IMR-90 (cell line): ENCODE measurements around the gene ALKBH2. TPM values are rescaled to one million over a fixed set of nuclear protein-coding genes. Genes with fewer than 3 reads are reported as not detected.

Experiments used
- ATAC-seq: fragments of 200-7000 bp; cut with Tn5 transposase; 2 replicates; pipeline ENCODE4 v1.9.1; 2020; ENCODE audit warnings: low read depth, mild to moderate bottlenecking, moderate library complexity
- BruUV-seq: library from RNA; stranded (reverse); fragments of 400-500 nt; replicated peaks from 2 replicates; lab custom pipeline; 2021; lab: Mats Ljungman, UMichigan
- CTCF ChIA-PET: fragments of 300-600 bp; formaldehyde crosslinking; extraction: SDS; loops from one replicate; lab custom pipeline; 2021; ENCODE audit warnings: antibody characterized with exemption; lab: Yijun Ruan, JAX
- POLR2A ChIA-PET: fragments of 300-600 bp; sonication (Branson Sonifier 250); formaldehyde crosslinking; loops from one replicate; lab custom pipeline; 2022; ENCODE audit warnings: antibody characterized with exemption; ENCODE audit not compliant: unreplicated experiment; lab: Charles Lee
- DNase-seq: peaks from one replicate; pipeline ENCODE4 v3.0.0; 2013
- H2AFZ ChIP-seq: replicated peaks from 2 replicates; pipeline ENCODE3; 2013; ENCODE audit warnings: low read length, mild to moderate bottlenecking; ENCODE audit not compliant: poor library complexity
- H2AK5ac ChIP-seq: 2 replicates; pipeline ENCODE4 v1.6.1; 2013; ENCODE audit warnings: low read depth, low read length, inconsistent platforms
- H2AK9ac ChIP-seq: replicated peaks from 2 replicates; pipeline ENCODE3; 2013; ENCODE audit warnings: mild to moderate bottlenecking, low read depth, low read length, moderate library complexity; ENCODE audit not compliant: poor library complexity
- H2BK120ac ChIP-seq: 2 replicates; pipeline ENCODE4 v1.6.1; 2013; ENCODE audit warnings: low read depth, low read length, inconsistent platforms
- H2BK15ac ChIP-seq: 3 replicates; pipeline ENCODE4 v1.6.1; 2013; ENCODE audit warnings: low read depth, low read length, inconsistent platforms
- H2BK20ac ChIP-seq: 2 replicates; pipeline ENCODE4 v1.6.1; 2013; ENCODE audit warnings: low read depth, mild to moderate bottlenecking, inconsistent platforms, low read length, moderate library complexity
- H2BK5ac ChIP-seq: 2 replicates; pipeline ENCODE4 v1.6.1; 2013; ENCODE audit warnings: mild to moderate bottlenecking, low read depth, low read length, inconsistent platforms; ENCODE audit not compliant: poor library complexity, severe bottlenecking
- H3K14ac ChIP-seq: replicated peaks from 2 replicates; pipeline ENCODE4 v1.6.1; 2013; ENCODE audit warnings: low read depth, low read length, inconsistent platforms
- H3K18ac ChIP-seq: 2 replicates; pipeline ENCODE4 v1.6.1; 2013; ENCODE audit warnings: low read depth, low read length, control low read depth
- H3K23ac ChIP-seq: 2 replicates; pipeline ENCODE4 v1.6.1; 2013; ENCODE audit warnings: low read depth, low read length, inconsistent platforms
- H3K27ac ChIP-seq: 2 replicates; pipeline ENCODE4 v1.5.1; 2013; ENCODE audit warnings: mild to moderate bottlenecking, control low read depth, low read length; ENCODE audit not compliant: insufficient read depth
- H3K27me3 ChIP-seq: 2 replicates; pipeline ENCODE4 v1.6.1; 2013; ENCODE audit warnings: low read length; ENCODE audit not compliant: control insufficient read depth, insufficient read depth
- H3K36me3 ChIP-seq: 2 replicates; pipeline ENCODE4 v1.6.1; 2013; ENCODE audit warnings: low read length, mixed read lengths; ENCODE audit not compliant: control insufficient read depth, insufficient read depth
- H3K4ac ChIP-seq: 2 replicates; pipeline ENCODE4 v1.6.1; 2013; ENCODE audit warnings: low read depth, low read length, inconsistent platforms
- H3K4me1 ChIP-seq: 2 replicates; pipeline ENCODE4 v1.6.1; 2013; ENCODE audit warnings: low read length, mixed read lengths; ENCODE audit not compliant: control insufficient read depth, insufficient read depth
- H3K4me2 ChIP-seq: 2 replicates; pipeline ENCODE4 v1.6.1; 2013; ENCODE audit warnings: low read depth, mild to moderate bottlenecking, control low read depth, low read length, moderate library complexity
- H3K4me3 ChIP-seq: 2 replicates; pipeline ENCODE4 v1.5.1; 2013; ENCODE audit warnings: low read depth, mild to moderate bottlenecking, control low read depth, low read length, moderate library complexity; ENCODE audit not compliant: insufficient read depth
- H3K56ac ChIP-seq: 2 replicates; pipeline ENCODE4 v1.6.1; 2013; ENCODE audit warnings: low read length, inconsistent platforms; ENCODE audit not compliant: insufficient read depth; ENCODE audit errors: extremely low read depth
- H3K79me1 ChIP-seq, 2 experiments: 2 replicates each; pipeline ENCODE4 v1.6.1; 2013; ENCODE audit warnings: low read length in 2 of 2, inconsistent platforms in 1 of 2, low read depth in 1 of 2
- H3K9ac ChIP-seq: 2 replicates; pipeline ENCODE4 v1.6.1; 2013; ENCODE audit warnings: low read depth, low read length, control low read depth
- H3K9me1 ChIP-seq: 2 replicates; pipeline ENCODE4 v1.6.1; 2013; ENCODE audit warnings: low read length, inconsistent platforms; ENCODE audit not compliant: insufficient read depth
- H3K9me3 ChIP-seq: 2 replicates; pipeline ENCODE4 v1.6.1; 2013; ENCODE audit warnings: low read length; ENCODE audit not compliant: control insufficient read depth, insufficient read depth
- H4K20me1 ChIP-seq: 2 replicates; pipeline ENCODE4 v1.6.1; 2013; ENCODE audit warnings: low read length, inconsistent platforms; ENCODE audit not compliant: insufficient read depth
- H4K5ac ChIP-seq: 2 replicates; pipeline ENCODE4 v1.6.1; 2013; ENCODE audit warnings: mild to moderate bottlenecking, low read depth, low read length, control low read depth
- H4K8ac ChIP-seq, 2 experiments: 2 replicates each; pipeline ENCODE4 v1.6.1; 2013; ENCODE audit warnings: low read depth in 2 of 2, low read length in 2 of 2, control low read depth in 1 of 2, inconsistent platforms in 1 of 2
- H4K91ac ChIP-seq: 2 replicates; pipeline ENCODE4 v1.6.1; 2013; ENCODE audit warnings: low read depth, low read length, inconsistent platforms; ENCODE audit not compliant: insufficient read depth
- CEBPB ChIP-seq: IDR thresholded peaks from 2 replicates; pipeline ENCODE4 v1.6.1; 2012; ENCODE audit warnings: low read depth, low read length, improper control_type of control experiment
- MAZ ChIP-seq: IDR thresholded peaks from 2 replicates; pipeline ENCODE4 v1.6.1; 2012; ENCODE audit warnings: low read depth, mild to moderate bottlenecking, low read length, improper control_type of control experiment, moderate library complexity, borderline replicate concordance
- RAD21 ChIP-seq: IDR thresholded peaks from 2 replicates; pipeline ENCODE4 v1.6.1; 2012; ENCODE audit warnings: low read length, improper control_type of control experiment
- SMC3 ChIP-seq: fragments of 150-350 bp; IDR thresholded peaks from 2 replicates; pipeline ENCODE4 v1.6.1; 2016; ENCODE audit warnings: low read depth, mild to moderate bottlenecking, antibody characterized with exemption, low read length, moderate library complexity
- WGBS, 2 experiments: methylation state at CpG; one replicate each; pipeline versions ENCODE4 v1.1.5 to v1.1.7; 2013; ENCODE audit warnings: missing lambda C conversion rate in 2 of 2; ENCODE audit not compliant: insufficient read length in 1 of 2; ENCODE audit errors: extremely low coverage in 2 of 2; 5-methylcytosine and 5-hydroxymethylcytosine counted together
- dilution Hi-C: fragments of 300-500 bp; cut with HindIII; formaldehyde crosslinking; loops from one replicate; pipeline ENCODE4 v1.14.3; 2018; ENCODE audit warnings: low sequenced_read_pairs; ENCODE audit not compliant: unreplicated experiment
- in situ Hi-C: fragments of 300-500 bp; cut with MboI; formaldehyde crosslinking; loops from 3 replicates; pipeline ENCODE4 v1.14.3; 2019; ENCODE audit warnings: low sequenced_read_pairs, inconsistent platforms, mixed read lengths
- intact Hi-C: fragments of 100-400 bp; cut with micrococcal nuclease; formaldehyde crosslinking; loops from 2 replicates; pipeline ENCODE4 v1.10.0; 2022
- microRNA-seq, 2 experiments: library from miRNA; stranded (forward) in 1 of 2; unstranded in 1 of 2; fragments of 10-50 nt in 1 of 2; fragments of <30 nt in 1 of 2; gene quantifications in 1 of 2; microRNA quantifications in 1 of 2; one replicate each; pipeline versions ENCODE3 to v1.1.0; 2013 to 2020; ENCODE audit not compliant: insufficient read depth in 1 of 2, insufficient read length in 1 of 2, unreplicated experiment in 1 of 2
- polyA plus RNA-seq, 3 experiments: library from polyadenylated mRNA; depleted of rRNA; stranded (reverse); fragments of >200 nt; gene quantifications; 2 replicates each; pipeline ENCODE4 v1.2.3, GENCODE V29; 2012; ENCODE audit warnings: low replicate concordance in 1 of 3
- small RNA-seq, 5 experiments: library from RNA; depleted of rRNA; stranded (forward); fragments of <200 nt; gene quantifications; one replicate each; pipeline ENCODE3, GENCODE V24; 2012
- total RNA-seq: library from RNA; depleted of rRNA; stranded (reverse); fragments of >200 nt; gene quantifications from 2 replicates; pipeline ENCODE4 v1.2.3, GENCODE V29; 2012; rRNA removed

Gene ALKBH2
- total and polyA plus RNA-seq, 2 of the 4 experiments (the other 2 are of a cell fraction): 14.9 to 17.8 TPM

- H3K9me1 ChIP-seq: no peaks in the 10 kb centered on the region
- H3K56ac ChIP-seq: no peak overlapping the region
- WGBS, 2 experiments: no CpG with 5 or more reads among the region's 5 CpGs
- no peaks in the 10 kb centered on the region for H3K79me1 ChIP-seq
- DNase-seq (no peak), ATAC-seq (no peak)
- BruUV-seq: no TSS peak
- no peak overlapping the region for H3K4me3 ChIP-seq
- no peak overlapping the region for H2BK5ac ChIP-seq
- H2BK20ac ChIP-seq: no peak overlapping the region
- 0 out of 2 replicates have a peak, but pooled peaks cover 2% of the 10 kb centered on the region for H3K9me3 ChIP-seq
- H3K4me1 ChIP-seq: no peaks in the 10 kb centered on the region
- H4K20me1 ChIP-seq: no peaks in the 10 kb centered on the region
- intact Hi-C loops (no loop called here), dilution Hi-C loops (no loop called here), in situ Hi-C loops (no loop called here)
- no peak overlapping the region for H3K27ac ChIP-seq
- H2BK120ac ChIP-seq: no peak overlapping the region
- no peak overlapping the region for H3K9ac ChIP-seq
- H3K4me2 ChIP-seq: no peak overlapping the region
- H4K91ac ChIP-seq: no peak overlapping the region
- no peak overlapping the region for H2BK15ac ChIP-seq
- no peaks in the 10 kb centered on the region for H3K36me3 ChIP-seq
- no peak overlapping the region for H3K4ac ChIP-seq
- H4K8ac ChIP-seq: no peak overlapping the region
- no peak overlapping the region for H4K5ac ChIP-seq
- H2AK5ac ChIP-seq: no peak overlapping the region
- CTCF ChIA-PET: no interaction called here
- H2AK9ac ChIP-seq: no peak overlapping the region
- H3K18ac ChIP-seq: no peak overlapping the region
- no peak overlapping the region for H2AFZ ChIP-seq
- no peak overlapping the region for H3K23ac ChIP-seq
- no peak for TF ChIP-seq CEBPB
- no peak for TF ChIP-seq SMC3
- TF ChIP-seq RAD21: no peak
- no peak for TF ChIP-seq MAZ
- peaks cover 1% of the 10 kb centered on the region; the same call in 1 of the 2 replicates for H3K27me3 ChIP-seq
- POLR2A ChIA-PET: no interaction called here
- H3K14ac ChIP-seq: no peak overlapping the region
Measured at GRCh38 chr12:109044241-109044640, 49.0 kb downstream of the ALKBH2 start.

Small RNAs within 50 kb of the gene (microRNA-seq; reads per million reads assigned to microRNA genes)
- not detected for gene RNA5SP372 (ENCODE audit: insufficient read depth, insufficient read length)

Small RNAs within 50 kb of the gene (small RNA-seq; reads per million reads assigned to genes)
- gene RNA5SP372: 0.16 to 16.2 (median 1.8) reads per million in 5 experiments

Other genes with a start within 250 kb of the ALKBH2 start
- 16.7 and 17.6 TPM in 2 replicates for gene SSH1, start 235.9 kb downstream of the ALKBH2 start, total RNA-seq
- gene SSH1, start 235.9 kb downstream of the ALKBH2 start, polyA plus RNA-seq (2012; rRNA removed): 37.2 and 40.8 TPM in 2 replicates
- not detected in 2 replicates for gene DAO, start 213.4 kb downstream of the ALKBH2 start, total RNA-seq
- not detected in 2 replicates for gene DAO, start 213.4 kb downstream of the ALKBH2 start, polyA plus RNA-seq (2012; rRNA removed)
- not detected in 2 replicates for gene SVOP, start 72.4 kb downstream of the ALKBH2 start, total RNA-seq
- gene SVOP, start 72.4 kb downstream of the ALKBH2 start, polyA plus RNA-seq (2012; rRNA removed): not detected in 2 replicates
- gene USP30, start 40.9 kb downstream of the ALKBH2 start, total RNA-seq: 8.9 and 10.4 TPM in 2 replicates
- 9.9 and 11.2 TPM in 2 replicates for gene USP30, start 40.9 kb downstream of the ALKBH2 start, polyA plus RNA-seq (2012; rRNA removed)
- gene UNG, start 4.1 kb upstream of the ALKBH2 start, total RNA-seq: 13.1 and 13.3 TPM in 2 replicates
- gene UNG, start 4.1 kb upstream of the ALKBH2 start, polyA plus RNA-seq (2012; rRNA removed): 14.5 and 16.0 TPM in 2 replicates
- gene ACACB, start 23.1 kb upstream of the ALKBH2 start, total RNA-seq: 1.1 and 2.0 TPM in 2 replicates
- gene ACACB, start 23.1 kb upstream of the ALKBH2 start, polyA plus RNA-seq (2012; rRNA removed): 1.3 and 2.1 TPM in 2 replicates
- gene FOXN4, start 215.8 kb upstream of the ALKBH2 start, total RNA-seq: not detected in 2 replicates
- gene FOXN4, start 215.8 kb upstream of the ALKBH2 start, polyA plus RNA-seq (2012; rRNA removed): not detected in 2 replicates